Measurements from ENCODE around the gene METTL27.
"Not testable (repeated sequence)": the region's sequence is repeated elsewhere in the genome, so short reads cannot be mapped to it uniquely, and the experiment has no call there.

DNA sequence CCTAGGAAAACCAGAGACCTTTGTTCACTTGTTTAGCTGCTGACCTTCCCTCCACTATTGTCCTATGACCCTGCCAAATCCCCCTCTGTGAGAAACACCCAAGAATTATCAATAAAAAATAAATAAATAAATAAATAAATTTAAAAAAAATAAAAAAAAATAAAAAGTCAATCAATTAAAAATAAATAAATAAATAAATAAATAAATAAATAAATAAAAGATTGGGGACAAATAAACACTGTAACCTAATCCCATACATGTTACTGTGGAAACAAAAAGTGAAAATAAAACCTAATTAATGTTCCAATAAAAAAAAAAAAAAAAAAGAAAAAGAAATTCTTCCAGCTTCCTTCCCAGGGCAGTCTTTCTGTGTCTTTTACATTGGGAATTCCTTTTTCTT, 5.1 kb downstream of the METTL27 start:
- TF ChIP-seq, protein P1, sequence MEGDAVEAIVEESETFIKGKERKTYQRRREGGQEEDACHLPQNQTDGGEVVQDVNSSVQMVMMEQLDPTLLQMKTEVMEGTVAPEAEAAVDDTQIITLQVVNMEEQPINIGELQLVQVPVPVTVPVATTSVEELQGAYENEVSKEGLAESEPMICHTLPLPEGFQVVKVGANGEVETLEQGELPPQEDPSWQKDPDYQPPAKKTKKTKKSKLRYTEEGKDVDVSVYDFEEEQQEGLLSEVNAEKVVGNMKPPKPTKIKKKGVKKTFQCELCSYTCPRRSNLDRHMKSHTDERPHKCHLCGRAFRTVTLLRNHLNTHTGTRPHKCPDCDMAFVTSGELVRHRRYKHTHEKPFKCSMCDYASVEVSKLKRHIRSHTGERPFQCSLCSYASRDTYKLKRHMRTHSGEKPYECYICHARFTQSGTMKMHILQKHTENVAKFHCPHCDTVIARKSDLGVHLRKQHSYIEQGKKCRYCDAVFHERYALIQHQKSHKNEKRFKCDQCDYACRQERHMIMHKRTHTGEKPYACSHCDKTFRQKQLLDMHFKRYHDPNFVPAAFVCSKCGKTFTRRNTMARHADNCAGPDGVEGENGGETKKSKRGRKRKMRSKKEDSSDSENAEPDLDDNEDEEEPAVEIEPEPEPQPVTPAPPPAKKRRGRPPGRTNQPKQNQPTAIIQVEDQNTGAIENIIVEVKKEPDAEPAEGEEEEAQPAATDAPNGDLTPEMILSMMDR (conservative IDR thresholded peaks at IDR 0.05), result not testable (repeated sequence)
- not testable (repeated sequence) for TF ChIP-seq ZFX (IDR thresholded peaks at IDR 0.05)
